Measurements from ENCODE around the gene STIL.

DNA sequence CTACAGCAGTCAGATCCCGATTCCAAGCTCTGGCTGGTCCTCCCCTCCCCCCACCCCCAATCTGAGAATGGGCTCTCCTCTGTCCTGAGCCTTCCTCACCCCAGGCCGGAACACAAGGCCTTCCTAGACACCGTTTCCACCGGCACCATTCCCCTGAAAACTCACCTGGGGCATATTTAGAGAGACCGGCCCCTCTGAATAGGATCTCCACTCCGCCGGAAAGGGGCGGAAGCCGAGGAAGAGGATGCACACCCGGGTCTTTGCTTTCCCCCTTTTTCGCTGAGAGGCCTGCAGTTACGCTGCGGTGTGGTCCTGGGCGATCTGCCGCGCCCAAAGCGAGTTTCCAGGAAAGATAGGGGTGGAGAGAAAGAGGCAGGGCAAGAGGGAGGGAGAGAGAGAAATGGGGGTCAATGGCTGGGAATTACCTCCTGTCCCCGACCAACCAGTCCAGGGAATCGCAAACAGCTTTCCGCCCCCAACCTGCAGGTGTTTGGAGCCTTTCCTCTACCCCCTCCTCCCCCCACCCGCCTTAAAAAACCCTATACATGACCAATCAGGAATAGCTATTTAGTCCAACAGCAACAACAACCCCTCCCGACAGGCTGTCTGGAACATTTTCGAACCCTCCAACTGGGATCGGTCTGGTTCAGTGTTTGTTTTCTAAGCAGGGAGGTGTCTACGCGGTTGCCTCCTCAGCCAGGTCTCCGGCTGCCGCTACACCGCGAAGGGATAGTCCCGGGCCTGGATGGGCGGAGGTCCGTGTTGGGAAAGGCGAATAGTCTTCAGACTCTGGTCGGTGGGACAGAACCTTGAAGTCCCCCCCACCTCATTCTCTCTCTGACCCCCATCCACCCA, 84.7 kb downstream of the STIL start:
- TF ChIP-seq, protein P1, sequence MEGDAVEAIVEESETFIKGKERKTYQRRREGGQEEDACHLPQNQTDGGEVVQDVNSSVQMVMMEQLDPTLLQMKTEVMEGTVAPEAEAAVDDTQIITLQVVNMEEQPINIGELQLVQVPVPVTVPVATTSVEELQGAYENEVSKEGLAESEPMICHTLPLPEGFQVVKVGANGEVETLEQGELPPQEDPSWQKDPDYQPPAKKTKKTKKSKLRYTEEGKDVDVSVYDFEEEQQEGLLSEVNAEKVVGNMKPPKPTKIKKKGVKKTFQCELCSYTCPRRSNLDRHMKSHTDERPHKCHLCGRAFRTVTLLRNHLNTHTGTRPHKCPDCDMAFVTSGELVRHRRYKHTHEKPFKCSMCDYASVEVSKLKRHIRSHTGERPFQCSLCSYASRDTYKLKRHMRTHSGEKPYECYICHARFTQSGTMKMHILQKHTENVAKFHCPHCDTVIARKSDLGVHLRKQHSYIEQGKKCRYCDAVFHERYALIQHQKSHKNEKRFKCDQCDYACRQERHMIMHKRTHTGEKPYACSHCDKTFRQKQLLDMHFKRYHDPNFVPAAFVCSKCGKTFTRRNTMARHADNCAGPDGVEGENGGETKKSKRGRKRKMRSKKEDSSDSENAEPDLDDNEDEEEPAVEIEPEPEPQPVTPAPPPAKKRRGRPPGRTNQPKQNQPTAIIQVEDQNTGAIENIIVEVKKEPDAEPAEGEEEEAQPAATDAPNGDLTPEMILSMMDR (IDR thresholded peaks at IDR 0.05): no peak
- TF ChIP-seq POLR2A (IDR thresholded peaks at IDR 0.05): no peak
